Liver (tissue), 9 donors: ENCODE results near the gene ARSB. TPM values are rescaled to one million over a fixed set of nuclear protein-coding genes. Genes with fewer than 3 reads are reported as not detected.

Source experiments
- DNase-seq: peaks from one replicate; pipeline ENCODE4 v3.0.0-alpha.2; 2017; ENCODE audit warnings: low spot score
- H3K27ac ChIP-seq, 2 donors: one replicate each; pipeline ENCODE4 v1.7.0; 2013; ENCODE audit warnings: inconsistent platforms in 2 of 2, low read length in 2 of 2, control low read depth in 1 of 2, low read depth in 1 of 2, mild to moderate bottlenecking in 1 of 2
- H3K27me3 ChIP-seq, 4 donors: one replicate each; pipeline versions ENCODE4 v1.6.1 to v1.7.0; 2013; ENCODE audit warnings: low read length in 3 of 4, inconsistent platforms in 1 of 4, mild to moderate bottlenecking in 1 of 4, moderate library complexity in 1 of 4; ENCODE audit not compliant: control insufficient read depth in 4 of 4, insufficient read depth in 4 of 4
- H3K36me3 ChIP-seq, 4 donors: one replicate each; pipeline versions ENCODE4 v1.6.1 to v1.7.0; 2013; ENCODE audit warnings: low read length in 3 of 4, mild to moderate bottlenecking in 3 of 4, low read depth in 1 of 4, moderate library complexity in 1 of 4; ENCODE audit not compliant: control insufficient read depth in 4 of 4, insufficient read depth in 3 of 4
- H3K4me1 ChIP-seq, 4 donors: one replicate each; pipeline versions ENCODE4 v1.6.1 to v1.7.0; 2013; ENCODE audit warnings: low read length in 3 of 4, mild to moderate bottlenecking in 3 of 4, moderate library complexity in 1 of 4; ENCODE audit not compliant: control insufficient read depth in 4 of 4, insufficient read depth in 4 of 4
- H3K4me3 ChIP-seq, 3 donors: one replicate each; pipeline versions ENCODE4 v1.6.1 to v1.7.0; 2013; ENCODE audit warnings: low read length in 3 of 3, control low read depth in 1 of 3, low read depth in 1 of 3, mild to moderate bottlenecking in 1 of 3
- H3K9ac ChIP-seq, 2 donors: one replicate each; pipeline ENCODE4 v1.7.0; 2013; ENCODE audit warnings: low read length in 2 of 2, mild to moderate bottlenecking in 2 of 2, moderate library complexity in 2 of 2, control low read depth in 1 of 2, low read depth in 1 of 2
- H3K9me3 ChIP-seq, 4 donors: one replicate each; pipeline versions ENCODE4 v1.6.1 to v1.7.0; 2013; ENCODE audit warnings: low read length in 3 of 4; ENCODE audit not compliant: control insufficient read depth in 4 of 4
- EGR1 ChIP-seq, 2 donors: IDR thresholded peaks; 2 replicates each; pipeline ENCODE4 v1.6.1; 2016 to 2018; ENCODE audit warnings: antibody characterized with exemption in 2 of 2, low read depth in 2 of 2
- FOXA1 ChIP-seq: IDR thresholded peaks from 2 replicates; pipeline ENCODE4 v1.6.1; 2016; ENCODE audit warnings: antibody characterized with exemption
- FOXA2 ChIP-seq: IDR thresholded peaks from 2 replicates; pipeline ENCODE4 v1.6.1; 2016; ENCODE audit warnings: antibody characterized with exemption
- GABPA ChIP-seq, 2 donors: IDR thresholded peaks in 1 of 2; conservative IDR thresholded peaks in 1 of 2; 2 replicates each; pipeline ENCODE4 v1.6.1; 2016; ENCODE audit warnings: antibody characterized with exemption in 2 of 2, mild to moderate bottlenecking in 1 of 2, moderate library complexity in 1 of 2
- HNF4A ChIP-seq, 2 donors: conservative IDR thresholded peaks; 2 replicates each; pipeline ENCODE4 v1.6.1; 2016; ENCODE audit warnings: antibody characterized with exemption in 2 of 2, mild to moderate bottlenecking in 2 of 2
- HNF4G ChIP-seq: IDR thresholded peaks from 2 replicates; pipeline ENCODE4 v1.6.1; 2016; ENCODE audit warnings: antibody characterized with exemption
- JUND ChIP-seq, 2 donors: IDR thresholded peaks; 2 replicates each; pipeline ENCODE4 v1.6.1; 2016; ENCODE audit warnings: antibody characterized with exemption in 2 of 2
- NR2F2 ChIP-seq: IDR thresholded peaks from 2 replicates; pipeline ENCODE4 v1.6.1; 2016; ENCODE audit warnings: antibody characterized with exemption
- RAD21 ChIP-seq, 2 donors: IDR thresholded peaks; 2 replicates each; pipeline ENCODE4 v1.6.1; 2016; ENCODE audit warnings: antibody characterized with exemption in 2 of 2, mild to moderate bottlenecking in 2 of 2
- RXRA ChIP-seq, 2 donors: IDR thresholded peaks; 2 replicates each; pipeline ENCODE4 v1.6.1; 2017 to 2018; ENCODE audit warnings: antibody characterized with exemption in 2 of 2, mild to moderate bottlenecking in 1 of 2
- SP1 ChIP-seq: IDR thresholded peaks from 2 replicates; pipeline ENCODE4 v1.6.1; 2018; ENCODE audit warnings: antibody characterized with exemption, mild to moderate bottlenecking
- TAF1 ChIP-seq: conservative IDR thresholded peaks from 2 replicates; pipeline ENCODE4 v1.6.1; 2016; ENCODE audit warnings: antibody characterized with exemption, mild to moderate bottlenecking
- YY1 ChIP-seq: IDR thresholded peaks from 2 replicates; pipeline ENCODE4 v1.6.1; 2016; ENCODE audit warnings: antibody characterized with exemption, mild to moderate bottlenecking
- WGBS: extraction: QIAGEN DNeasy Blood & Tissue Kit; methylation state at CpG from one replicate; pipeline ENCODE4 v1.1.7; 2013; 5-methylcytosine and 5-hydroxymethylcytosine counted together
- polyA plus RNA-seq, 2 donors: library from polyadenylated mRNA; stranded (reverse) in 1 of 2; unstranded in 1 of 2; fragments of 200-250 nt in 1 of 2; fragments of >200 nt in 1 of 2; fragmentation: Nextera tagmentation in 1 of 2; extraction: Ambion mirVana in 1 of 2; gene quantifications; one replicate each; pipeline versions ENCODE4 v1.2.1 to v1.2.3, GENCODE V29; 2013 to 2015
- total RNA-seq, 2 donors: library from RNA; depleted of rRNA; stranded (reverse); fragments of >200 nt; gene quantifications; one replicate each; pipeline ENCODE4 v1.2.3, GENCODE V29; 2014
- TF ChIP-seq, protein P1 (sequence below): IDR thresholded peaks from 2 replicates; pipeline ENCODE4 v1.6.1; 2016; ENCODE audit warnings: antibody characterized with exemption, mild to moderate bottlenecking
- TF ChIP-seq, protein P2 (sequence below): IDR thresholded peaks from 2 replicates; pipeline ENCODE4 v1.6.1; 2016; ENCODE audit warnings: antibody characterized with exemption
- TF ChIP-seq, protein P3 (sequence below): fragments of 150-350 bp; IDR thresholded peaks from 2 replicates; pipeline ENCODE4 v1.5.1; 2017; ENCODE audit warnings: improper control_type of control experiment, low read depth, low read length; ENCODE audit not compliant: missing input control
- TF ChIP-seq, protein P4 (sequence below): IDR thresholded peaks from 2 replicates; pipeline ENCODE4 v1.6.1; 2016; ENCODE audit warnings: antibody characterized with exemption
- TF ChIP-seq, protein P5 (sequence below): IDR thresholded peaks from 2 replicates; pipeline ENCODE4 v1.6.1; 2016; ENCODE audit warnings: antibody characterized with exemption
- donor health status: healthy.
- donor health status: healthy.
- donor health status: healthy.
- donor health status: healthy.
- donor health status: healthy.

The ARSB gene
- total and polyA plus RNA-seq, 4 donors, result 3.5 to 26.2 (median 8.7) TPM

DNA sequence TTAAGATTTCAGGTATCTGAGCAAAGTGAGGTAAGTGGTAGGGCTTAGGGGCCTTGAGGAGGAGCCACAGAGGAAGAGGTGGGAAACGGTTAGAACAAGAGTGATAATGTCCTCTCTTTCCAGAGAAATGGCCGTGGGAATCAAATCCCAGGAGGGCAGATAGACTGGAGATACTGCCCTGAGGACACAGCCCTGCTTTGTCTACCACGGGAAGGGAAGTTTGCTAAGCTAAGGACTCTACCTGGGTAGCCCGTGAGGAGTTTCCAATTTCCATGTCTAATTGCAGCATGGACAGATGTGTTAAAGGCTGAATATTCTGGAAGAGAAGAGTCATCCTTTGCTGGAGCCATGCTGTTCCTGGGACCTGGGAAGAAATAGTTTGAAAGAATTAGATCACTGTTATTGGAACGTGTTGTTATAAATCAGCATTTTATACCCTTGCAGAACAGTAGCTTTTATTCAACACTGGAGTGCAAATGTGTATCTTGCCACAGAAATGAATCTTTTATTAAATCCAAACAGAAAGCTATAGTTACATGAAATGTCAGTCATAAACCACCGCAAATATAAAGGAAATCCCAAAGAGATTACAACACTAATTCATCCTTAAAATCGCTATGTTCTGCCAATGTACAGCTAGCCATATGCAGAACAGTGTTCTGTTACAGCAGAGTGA, 203.4 kb downstream of the ARSB start:
- H3K9ac ChIP-seq, result no peak overlapping the region
- no peaks in the 10 kb centered on the region for H3K9me3 ChIP-seq
- no peak for TF ChIP-seq SP1
- no peak for TF ChIP-seq HNF4G
- TF ChIP-seq FOXA2, result no peak
- TF ChIP-seq FOXA1, result no peak
- TF ChIP-seq HNF4A (conservative IDR thresholded peaks at IDR 0.05), result no peak
- no peak for TF ChIP-seq RXRA (IDR thresholded peaks at IDR 0.05)
- TF ChIP-seq NR2F2, result no peak
- TF ChIP-seq YY1, result no peak
- TF ChIP-seq TAF1, result no peak
- TF ChIP-seq, protein P1, sequence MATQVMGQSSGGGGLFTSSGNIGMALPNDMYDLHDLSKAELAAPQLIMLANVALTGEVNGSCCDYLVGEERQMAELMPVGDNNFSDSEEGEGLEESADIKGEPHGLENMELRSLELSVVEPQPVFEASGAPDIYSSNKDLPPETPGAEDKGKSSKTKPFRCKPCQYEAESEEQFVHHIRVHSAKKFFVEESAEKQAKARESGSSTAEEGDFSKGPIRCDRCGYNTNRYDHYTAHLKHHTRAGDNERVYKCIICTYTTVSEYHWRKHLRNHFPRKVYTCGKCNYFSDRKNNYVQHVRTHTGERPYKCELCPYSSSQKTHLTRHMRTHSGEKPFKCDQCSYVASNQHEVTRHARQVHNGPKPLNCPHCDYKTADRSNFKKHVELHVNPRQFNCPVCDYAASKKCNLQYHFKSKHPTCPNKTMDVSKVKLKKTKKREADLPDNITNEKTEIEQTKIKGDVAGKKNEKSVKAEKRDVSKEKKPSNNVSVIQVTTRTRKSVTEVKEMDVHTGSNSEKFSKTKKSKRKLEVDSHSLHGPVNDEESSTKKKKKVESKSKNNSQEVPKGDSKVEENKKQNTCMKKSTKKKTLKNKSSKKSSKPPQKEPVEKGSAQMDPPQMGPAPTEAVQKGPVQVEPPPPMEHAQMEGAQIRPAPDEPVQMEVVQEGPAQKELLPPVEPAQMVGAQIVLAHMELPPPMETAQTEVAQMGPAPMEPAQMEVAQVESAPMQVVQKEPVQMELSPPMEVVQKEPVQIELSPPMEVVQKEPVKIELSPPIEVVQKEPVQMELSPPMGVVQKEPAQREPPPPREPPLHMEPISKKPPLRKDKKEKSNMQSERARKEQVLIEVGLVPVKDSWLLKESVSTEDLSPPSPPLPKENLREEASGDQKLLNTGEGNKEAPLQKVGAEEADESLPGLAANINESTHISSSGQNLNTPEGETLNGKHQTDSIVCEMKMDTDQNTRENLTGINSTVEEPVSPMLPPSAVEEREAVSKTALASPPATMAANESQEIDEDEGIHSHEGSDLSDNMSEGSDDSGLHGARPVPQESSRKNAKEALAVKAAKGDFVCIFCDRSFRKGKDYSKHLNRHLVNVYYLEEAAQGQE, result no peak
- no peak for TF ChIP-seq JUND (IDR thresholded peaks at IDR 0.05)
- no peak for TF ChIP-seq GABPA (IDR thresholded peaks at IDR 0.05 in 1 of 2, conservative IDR thresholded peaks at IDR 0.05 in 1 of 2)
- TF ChIP-seq, protein P2, sequence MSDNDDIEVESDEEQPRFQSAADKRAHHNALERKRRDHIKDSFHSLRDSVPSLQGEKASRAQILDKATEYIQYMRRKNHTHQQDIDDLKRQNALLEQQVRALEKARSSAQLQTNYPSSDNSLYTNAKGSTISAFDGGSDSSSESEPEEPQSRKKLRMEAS, result no peak
- TF ChIP-seq, protein P3, sequence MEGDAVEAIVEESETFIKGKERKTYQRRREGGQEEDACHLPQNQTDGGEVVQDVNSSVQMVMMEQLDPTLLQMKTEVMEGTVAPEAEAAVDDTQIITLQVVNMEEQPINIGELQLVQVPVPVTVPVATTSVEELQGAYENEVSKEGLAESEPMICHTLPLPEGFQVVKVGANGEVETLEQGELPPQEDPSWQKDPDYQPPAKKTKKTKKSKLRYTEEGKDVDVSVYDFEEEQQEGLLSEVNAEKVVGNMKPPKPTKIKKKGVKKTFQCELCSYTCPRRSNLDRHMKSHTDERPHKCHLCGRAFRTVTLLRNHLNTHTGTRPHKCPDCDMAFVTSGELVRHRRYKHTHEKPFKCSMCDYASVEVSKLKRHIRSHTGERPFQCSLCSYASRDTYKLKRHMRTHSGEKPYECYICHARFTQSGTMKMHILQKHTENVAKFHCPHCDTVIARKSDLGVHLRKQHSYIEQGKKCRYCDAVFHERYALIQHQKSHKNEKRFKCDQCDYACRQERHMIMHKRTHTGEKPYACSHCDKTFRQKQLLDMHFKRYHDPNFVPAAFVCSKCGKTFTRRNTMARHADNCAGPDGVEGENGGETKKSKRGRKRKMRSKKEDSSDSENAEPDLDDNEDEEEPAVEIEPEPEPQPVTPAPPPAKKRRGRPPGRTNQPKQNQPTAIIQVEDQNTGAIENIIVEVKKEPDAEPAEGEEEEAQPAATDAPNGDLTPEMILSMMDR, result no peak
- TF ChIP-seq EGR1 (IDR thresholded peaks at IDR 0.05; ENCODE audit: low read depth in 2 of 2), result no peak
- TF ChIP-seq, protein P4, sequence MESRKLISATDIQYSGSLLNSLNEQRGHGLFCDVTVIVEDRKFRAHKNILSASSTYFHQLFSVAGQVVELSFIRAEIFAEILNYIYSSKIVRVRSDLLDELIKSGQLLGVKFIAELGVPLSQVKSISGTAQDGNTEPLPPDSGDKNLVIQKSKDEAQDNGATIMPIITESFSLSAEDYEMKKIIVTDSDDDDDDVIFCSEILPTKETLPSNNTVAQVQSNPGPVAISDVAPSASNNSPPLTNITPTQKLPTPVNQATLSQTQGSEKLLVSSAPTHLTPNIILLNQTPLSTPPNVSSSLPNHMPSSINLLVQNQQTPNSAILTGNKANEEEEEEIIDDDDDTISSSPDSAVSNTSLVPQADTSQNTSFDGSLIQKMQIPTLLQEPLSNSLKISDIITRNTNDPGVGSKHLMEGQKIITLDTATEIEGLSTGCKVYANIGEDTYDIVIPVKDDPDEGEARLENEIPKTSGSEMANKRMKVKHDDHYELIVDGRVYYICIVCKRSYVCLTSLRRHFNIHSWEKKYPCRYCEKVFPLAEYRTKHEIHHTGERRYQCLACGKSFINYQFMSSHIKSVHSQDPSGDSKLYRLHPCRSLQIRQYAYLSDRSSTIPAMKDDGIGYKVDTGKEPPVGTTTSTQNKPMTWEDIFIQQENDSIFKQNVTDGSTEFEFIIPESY, result no peak
- TF ChIP-seq, protein P5, sequence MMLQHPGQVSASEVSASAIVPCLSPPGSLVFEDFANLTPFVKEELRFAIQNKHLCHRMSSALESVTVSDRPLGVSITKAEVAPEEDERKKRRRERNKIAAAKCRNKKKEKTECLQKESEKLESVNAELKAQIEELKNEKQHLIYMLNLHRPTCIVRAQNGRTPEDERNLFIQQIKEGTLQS, result no peak
- no peak for TF ChIP-seq RAD21 (IDR thresholded peaks at IDR 0.05)
- 95% methylated on average over 7 of the region's 7 CpGs for WGBS
- H3K36me3 ChIP-seq, result peaks cover 0 to 9% (median 5%) of the 10 kb centered on the region in 4 donors
- DNase-seq, result no peak
- no peak overlapping the region for H3K4me3 ChIP-seq
- no peaks in the 10 kb centered on the region for H3K4me1 ChIP-seq
- no peaks in the 10 kb centered on the region for H3K27me3 ChIP-seq
- no peak overlapping the region for H3K27ac ChIP-seq
